ENCODE data around the gene RCN1. TPM values are rescaled to one million over a fixed set of nuclear protein-coding genes. Genes with fewer than 3 reads are reported as not detected.
"Not testable (repeated sequence)": the region's sequence is repeated elsewhere in the genome, so short reads cannot be mapped to it uniquely, and the experiment has no call there.

RCN1 gene
- total RNA-seq, 1 experiment from 2014 or later, result 99.8 TPM

DNA sequence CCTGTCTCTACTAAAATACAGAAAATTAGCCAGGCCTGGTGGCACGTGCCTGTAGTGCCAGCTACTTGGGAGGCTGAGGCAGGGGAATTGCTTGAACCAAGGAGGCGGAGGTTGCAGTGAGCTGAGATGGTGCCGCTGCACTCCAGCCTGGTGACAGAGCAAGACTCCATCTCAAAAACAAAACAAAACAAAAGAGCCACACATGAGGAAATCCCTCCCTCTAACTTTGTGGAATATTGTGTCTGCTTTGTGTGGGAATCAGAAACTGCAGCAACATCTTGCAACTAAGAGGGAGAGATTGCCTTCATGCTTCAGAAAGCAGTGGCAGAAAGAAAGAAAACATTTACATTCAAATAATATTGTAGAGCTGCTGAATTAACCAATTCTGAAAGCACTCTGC lies 27.8 kb upstream of the RCN1 start:
- POLR2A ChIA-PET; BruUV-seq (replicated peaks); H2AFZ ChIP-seq (ENCODE audit: low read depth, low read length, poor library complexity, severe bottlenecking); H3K36me3 ChIP-seq (ENCODE audit: control insufficient read depth in 1 of 2, insufficient read depth in 2 of 2, low read length in 2 of 2); H4K20me1 ChIP-seq (ENCODE audit: insufficient read depth); RAD21 ChIA-PET (ENCODE audit: low non-redundant PET in 1 of 2, low total read pairs in 2 of 2, uncharacterized antibody in 2 of 2, unreplicated experiment in 2 of 2); H3K27me3 ChIP-seq (ENCODE audit: insufficient read depth, low read length); H3K4me3 ChIP-seq (replicated peaks in 1 of 2; ENCODE audit: low read depth in 1 of 2, low read length in 2 of 2); H3K9me3 ChIP-seq (ENCODE audit: control insufficient read depth in 1 of 2, insufficient read depth in 1 of 2, low read depth in 1 of 2, low read length in 2 of 2); H3K9ac ChIP-seq (ENCODE audit: low read length); DNase-seq (ENCODE audit: low read depth, low spot score); H3K27ac ChIP-seq (ENCODE audit: low read depth, low read length); H3K79me2 ChIP-seq (ENCODE audit: insufficient read depth, low read length); H3K4me2 ChIP-seq (ENCODE audit: low read length); ATAC-seq; H3K9me2 ChIP-seq (ENCODE audit: insufficient read depth); H3K4me1 ChIP-seq (ENCODE audit: control insufficient read depth in 1 of 2, insufficient read depth in 2 of 2, low read length in 2 of 2); CTCF ChIA-PET; intact Hi-C loops (cut with micrococcal nuclease): not testable (repeated sequence)

DNA sequence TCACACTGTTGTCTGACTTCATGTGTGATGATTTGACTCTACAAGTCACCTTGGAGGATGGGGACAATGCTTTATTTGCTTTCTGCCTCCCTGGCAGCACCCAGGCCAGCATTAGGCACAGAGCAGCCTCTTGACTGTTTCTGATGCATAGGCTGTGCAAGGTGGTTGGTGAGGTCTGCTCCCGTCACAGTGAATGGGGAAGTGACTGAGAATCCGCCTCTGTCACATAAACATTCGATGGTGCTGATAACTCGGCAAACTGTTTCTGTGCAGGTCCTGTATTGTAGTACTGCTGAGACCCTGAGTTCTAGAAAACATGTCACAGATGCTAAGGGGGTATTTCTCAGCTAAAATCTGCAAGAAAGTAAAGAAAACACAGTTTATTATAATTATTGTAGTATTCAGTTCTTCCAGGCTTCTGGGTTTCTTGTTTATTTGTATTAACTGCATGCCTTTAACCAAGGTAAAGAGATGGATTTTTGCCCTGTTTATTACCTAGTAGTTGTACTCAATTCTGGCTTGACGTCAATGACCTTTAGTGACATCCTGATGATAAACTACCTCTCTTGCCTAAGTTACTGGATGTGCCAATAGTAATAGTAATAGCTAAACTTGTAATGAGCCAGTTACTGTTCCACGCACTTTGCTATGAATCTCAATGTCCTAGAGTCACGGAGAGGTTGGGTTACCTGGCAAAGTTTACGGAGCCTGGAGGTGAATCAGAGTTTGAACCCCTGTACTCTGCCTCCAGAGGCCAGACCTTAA lies 24.8 kb upstream of the RCN1 start:
- Histone ChIP-seq H3K9me2 (ENCODE audit: insufficient read depth) (no peaks in the 10 kb centered on the region), H3K4me3 (replicated peaks in 1 of 2; ENCODE audit: low read depth in 1 of 2, low read length in 2 of 2) (no peak overlapping the region), H3K9ac (ENCODE audit: low read length) (no peak overlapping the region), H3K4me1 (ENCODE audit: control insufficient read depth in 1 of 2, insufficient read depth in 2 of 2, low read length in 2 of 2) (no peaks in the 10 kb centered on the region), H2AFZ (ENCODE audit: low read depth, low read length, poor library complexity, severe bottlenecking) (no peak overlapping the region), H3K27me3 (ENCODE audit: insufficient read depth, low read length) (no peaks in the 10 kb centered on the region), H3K79me2 (ENCODE audit: insufficient read depth, low read length) (no peaks in the 10 kb centered on the region), H3K9me3 (ENCODE audit: control insufficient read depth in 1 of 2, insufficient read depth in 1 of 2, low read depth in 1 of 2, low read length in 2 of 2) (no peaks in the 10 kb centered on the region), H3K4me2 (ENCODE audit: low read length) (no peak overlapping the region), H4K20me1 (ENCODE audit: insufficient read depth) (no peaks in the 10 kb centered on the region), H3K36me3 (ENCODE audit: control insufficient read depth in 1 of 2, insufficient read depth in 2 of 2, low read length in 2 of 2) (no peaks in the 10 kb centered on the region), H3K27ac (ENCODE audit: low read depth, low read length) (no peak overlapping the region)
- RAD21 ChIA-PET (ENCODE audit: low non-redundant PET in 1 of 2, low total read pairs in 2 of 2, uncharacterized antibody in 2 of 2, unreplicated experiment in 2 of 2), result no interaction called here
- POLR2A ChIA-PET, result no interaction called here
- intact Hi-C loops (cut with micrococcal nuclease), result no loop called here
- CTCF ChIA-PET, result no interaction called here
- DNase-seq (ENCODE audit: low read depth, low spot score) (no peak), ATAC-seq (no peak)
- no peak for TF ChIP-seq ZFX (IDR thresholded peaks at IDR 0.05)
- no peak for TF ChIP-seq SRF (IDR thresholded peaks at IDR 0.05; ENCODE audit: low read depth)
- TF ChIP-seq EZH2phosphoT487 (IDR thresholded peaks at IDR 0.05; ENCODE audit: borderline replicate concordance), result no peak
- TF ChIP-seq YY1 (IDR thresholded peaks at IDR 0.05; ENCODE audit: extremely low read depth, insufficient replicate concordance, low read depth, low read length), result no peak
- BruUV-seq (replicated peaks), result no TSS peak
